Measurements from ENCODE around the gene POC1B.
A peak's percentile ranks its signal among the peaks of the same experiment; 100 is the strongest.

The POC1B gene

GRCh38 chr12:89392391-89392790, 133.5 kb downstream of the POC1B start:
- Histone ChIP-seq H2AFZ (no peak overlapping the region), H3K36me3 (ENCODE audit: control insufficient read depth, insufficient read depth, low read length) (no peaks in the 10 kb centered on the region), H3K4me1 (peaks cover 14% of the 10 kb centered on the region), H3K4me3 (ENCODE audit: low read depth, low read length) (no peak overlapping the region), H3K27me3 (ENCODE audit: control insufficient read depth, insufficient read depth, low read length) (no peaks in the 10 kb centered on the region), H3K79me2 (no peaks in the 10 kb centered on the region), H3K27ac (no peak overlapping the region), H3K4me2 (ENCODE audit: low read length) (no peak overlapping the region), H3K9me3 (ENCODE audit: control insufficient read depth, low read length) (no peaks in the 10 kb centered on the region), H3K9ac (no peak overlapping the region)
- no peak for TF ChIP-seq CTCF (IDR thresholded peaks at IDR 0.05)

GRCh38 chr12:89391726-89392336, 134.0 kb downstream of the POC1B start:
- H3K27ac ChIP-seq = no peak overlapping the region
- H3K4me3 ChIP-seq (ENCODE audit: low read depth, low read length) = no peak overlapping the region
- no peak overlapping the region for H3K4me2 ChIP-seq (ENCODE audit: low read length)
- H3K27me3 ChIP-seq (ENCODE audit: control insufficient read depth, insufficient read depth, low read length) = no peaks in the 10 kb centered on the region
- H3K4me1 ChIP-seq = peaks cover 14% of the 10 kb centered on the region
- no peaks in the 10 kb centered on the region for H3K9me3 ChIP-seq (ENCODE audit: control insufficient read depth, low read length)
- no peak overlapping the region for H2AFZ ChIP-seq
- TF ChIP-seq CTCF (IDR thresholded peaks at IDR 0.05) = no peak
- no peaks in the 10 kb centered on the region for H3K36me3 ChIP-seq (ENCODE audit: control insufficient read depth, insufficient read depth, low read length)
- H3K79me2 ChIP-seq = no peaks in the 10 kb centered on the region
- H3K9ac ChIP-seq = no peak overlapping the region

- no peak overlapping the region for H3K27ac ChIP-seq
- no peak for TF ChIP-seq CTCF (IDR thresholded peaks at IDR 0.05)
- no peak overlapping the region for H3K4me3 ChIP-seq (ENCODE audit: low read depth, low read length)
- H3K27me3 ChIP-seq (ENCODE audit: control insufficient read depth, insufficient read depth, low read length) = no peaks in the 10 kb centered on the region
- no peaks in the 10 kb centered on the region for H3K9me3 ChIP-seq (ENCODE audit: control insufficient read depth, low read length)
- peak overlapping the region; percentile 25 for H2AFZ ChIP-seq
- H3K4me1 ChIP-seq = peaks cover 17% of the 10 kb centered on the region
- no peak overlapping the region for H3K4me2 ChIP-seq (ENCODE audit: low read length)
- no peak overlapping the region for H3K9ac ChIP-seq
- no peaks in the 10 kb centered on the region for H3K79me2 ChIP-seq
- H3K36me3 ChIP-seq (ENCODE audit: control insufficient read depth, insufficient read depth, low read length) = no peaks in the 10 kb centered on the region
Measured at GRCh38 chr12:89390802-89391673, 134.8 kb downstream of the POC1B start.

- H3K36me3 ChIP-seq (ENCODE audit: control insufficient read depth, insufficient read depth, low read length) = no peaks in the 10 kb centered on the region
- H3K27me3 ChIP-seq (ENCODE audit: control insufficient read depth, insufficient read depth, low read length) = no peaks in the 10 kb centered on the region
- TF ChIP-seq CTCF (IDR thresholded peaks at IDR 0.05) = no peak
- H3K27ac ChIP-seq = no peak overlapping the region
- H3K79me2 ChIP-seq = no peaks in the 10 kb centered on the region
- no peaks in the 10 kb centered on the region for H3K9me3 ChIP-seq (ENCODE audit: control insufficient read depth, low read length)
- H2AFZ ChIP-seq = peak overlapping the region; percentile 25
- H3K4me2 ChIP-seq (ENCODE audit: low read length) = no peak overlapping the region
- peaks cover 20% of the 10 kb centered on the region for H3K4me1 ChIP-seq
- H3K4me3 ChIP-seq (ENCODE audit: low read depth, low read length) = no peak overlapping the region
- H3K9ac ChIP-seq = no peak overlapping the region
Measured at GRCh38 chr12:89389755-89390661, 135.8 kb downstream of the POC1B start.
